Parathyroid adenoma (tissue), 2 donors: ENCODE results near the gene ANO2.

ENCODE experiments used
- H2AFZ ChIP-seq: fragments of 300-600 bp; sonication (generic); one replicate; pipeline ENCODE4 v1.7.0; 2017; ENCODE audit warnings: antibody characterized with exemption, mild to moderate bottlenecking
- H3K27ac ChIP-seq: fragments of 300-600 bp; sonication (generic); one replicate; pipeline ENCODE4 v1.7.0; 2017
- H3K27me3 ChIP-seq: fragments of 300-600 bp; sonication (generic); one replicate; pipeline ENCODE4 v1.7.0; 2017; ENCODE audit warnings: low read length; ENCODE audit not compliant: control insufficient read depth, insufficient read depth
- H3K36me3 ChIP-seq: fragments of 300-600 bp; sonication (generic); one replicate; pipeline ENCODE4 v1.7.0; 2017; ENCODE audit warnings: low read length; ENCODE audit not compliant: control insufficient read depth, insufficient read depth
- H3K4me1 ChIP-seq: fragments of 300-600 bp; sonication (generic); one replicate; pipeline ENCODE4 v1.7.0; 2017; ENCODE audit warnings: control low read depth
- H3K4me2 ChIP-seq: fragments of 300-600 bp; sonication (generic); one replicate; pipeline ENCODE4 v1.7.0; 2017; ENCODE audit warnings: low read length
- H3K4me3 ChIP-seq: fragments of 300-600 bp; sonication (generic); one replicate; pipeline ENCODE4 v1.7.0; 2017; ENCODE audit warnings: low read depth, low read length
- H3K79me2 ChIP-seq: fragments of 300-600 bp; sonication (generic); one replicate; pipeline ENCODE4 v1.7.0; 2017; ENCODE audit warnings: control low read depth
- H3K9ac ChIP-seq: fragments of 300-600 bp; sonication (generic); one replicate; pipeline ENCODE4 v1.7.0; 2017; ENCODE audit warnings: mild to moderate bottlenecking
- H3K9me3 ChIP-seq: fragments of 300-600 bp; sonication (generic); one replicate; pipeline ENCODE4 v1.7.0; 2017; ENCODE audit warnings: low read length; ENCODE audit not compliant: control insufficient read depth
- CTCF ChIP-seq: fragments of 300-600 bp; sonication (generic); IDR thresholded peaks from one replicate; pipeline ENCODE4 v1.7.0; 2017; ENCODE audit warnings: antibody characterized with exemption, mild to moderate bottlenecking
- donor health status: primary hyperparathyroidism.

Gene ANO2

GRCh38 chr12:5615760-5616159 is 329.3 kb downstream of the ANO2 start:
- no peaks in the 10 kb centered on the region for H3K9me3 ChIP-seq
- no peaks in the 10 kb centered on the region for H3K36me3 ChIP-seq
- no peak overlapping the region for H3K27ac ChIP-seq
- no peaks in the 10 kb centered on the region for H3K4me1 ChIP-seq
- no peak overlapping the region for H3K9ac ChIP-seq
- no peaks in the 10 kb centered on the region for H3K79me2 ChIP-seq
- no peaks in the 10 kb centered on the region for H3K27me3 ChIP-seq
- no peak overlapping the region for H3K4me3 ChIP-seq
- H2AFZ ChIP-seq = no peak overlapping the region
- TF ChIP-seq CTCF = no peak
- no peak overlapping the region for H3K4me2 ChIP-seq

GRCh38 chr12:5614256-5614655 is 330.8 kb downstream of the ANO2 start:
- H3K9ac ChIP-seq = no peak overlapping the region
- no peak overlapping the region for H2AFZ ChIP-seq
- no peak overlapping the region for H3K4me2 ChIP-seq
- H3K79me2 ChIP-seq = no peaks in the 10 kb centered on the region
- TF ChIP-seq CTCF = no peak
- no peaks in the 10 kb centered on the region for H3K36me3 ChIP-seq
- no peak overlapping the region for H3K4me3 ChIP-seq
- H3K9me3 ChIP-seq = no peaks in the 10 kb centered on the region
- H3K27me3 ChIP-seq = no peaks in the 10 kb centered on the region
- H3K4me1 ChIP-seq = no peaks in the 10 kb centered on the region
- H3K27ac ChIP-seq = no peak overlapping the region

GRCh38 chr12:5612556-5613410 is 332.3 kb downstream of the ANO2 start:
- TF ChIP-seq CTCF = no peak
- Histone ChIP-seq H3K27me3 (no peaks in the 10 kb centered on the region), H3K36me3 (no peaks in the 10 kb centered on the region), H3K79me2 (no peaks in the 10 kb centered on the region), H3K27ac (no peak overlapping the region), H3K4me1 (no peaks in the 10 kb centered on the region), H3K9ac (no peak overlapping the region), H2AFZ (no peak overlapping the region), H3K4me3 (no peak overlapping the region), H3K9me3 (no peaks in the 10 kb centered on the region), H3K4me2 (no peak overlapping the region)

GRCh38 chr12:5611162-5611561 is 333.9 kb downstream of the ANO2 start:
- no peak overlapping the region for H3K9ac ChIP-seq
- H3K27ac ChIP-seq = no peak overlapping the region
- H3K4me1 ChIP-seq = no peaks in the 10 kb centered on the region
- no peak overlapping the region for H2AFZ ChIP-seq
- no peak overlapping the region for H3K4me3 ChIP-seq
- H3K9me3 ChIP-seq = no peaks in the 10 kb centered on the region
- no peak overlapping the region for H3K4me2 ChIP-seq
- H3K79me2 ChIP-seq = no peaks in the 10 kb centered on the region
- no peak for TF ChIP-seq CTCF
- no peaks in the 10 kb centered on the region for H3K36me3 ChIP-seq
- no peaks in the 10 kb centered on the region for H3K27me3 ChIP-seq

- Histone ChIP-seq H3K27me3 (no peaks in the 10 kb centered on the region), H2AFZ (no peak overlapping the region), H3K36me3 (no peaks in the 10 kb centered on the region), H3K4me2 (no peak overlapping the region), H3K4me1 (no peaks in the 10 kb centered on the region), H3K4me3 (no peak overlapping the region), H3K79me2 (no peaks in the 10 kb centered on the region), H3K9me3 (no peaks in the 10 kb centered on the region), H3K9ac (no peak overlapping the region), H3K27ac (no peak overlapping the region)
- no peak for TF ChIP-seq CTCF
These were observed 345.7 kb downstream of the ANO2 start for GRCh38 chr12:5599378-5599777.
